SK-N-SH treated with all-trans-retinoic acid at 6 μM for 48 hours (cell line): ENCODE data around the gene UTF1.

ENCODE experiments used
- ATAC-seq: fragments of 200-7000 bp; cut with Tn5 transposase; 3 replicates; pipeline ENCODE4 v1.9.1; 2020; ENCODE audit warnings: mild to moderate bottlenecking, moderate library complexity
- ARNTL ChIP-seq: fragments of 450-650 bp; formaldehyde crosslinking; IDR thresholded peaks from 2 replicates; pipeline ENCODE4 v1.5.0; 2020; ENCODE audit warnings: low read depth, mild to moderate bottlenecking, moderate library complexity, borderline replicate concordance
- BACH2 ChIP-seq: fragments of 250-450 bp; sonication (Bioruptor Pico); IDR thresholded peaks from 2 replicates; pipeline ENCODE4 v1.9.0; 2021; ENCODE audit warnings: mild to moderate bottlenecking, borderline replicate concordance
- CSDC2 ChIP-seq: fragments of 250-450 bp; sonication (Bioruptor Pico); IDR thresholded peaks from 2 replicates; pipeline ENCODE4 v1.5.0; 2020; ENCODE audit warnings: mild to moderate bottlenecking, moderate library complexity
- ESRRG ChIP-seq: fragments of 250-450 bp; sonication (Bioruptor Pico); IDR thresholded peaks from 2 replicates; pipeline ENCODE4 v1.6.1; 2021; ENCODE audit warnings: mild to moderate bottlenecking
- GLIS3 ChIP-seq: fragments of 250-450 bp; sonication (Bioruptor Pico); IDR thresholded peaks from 2 replicates; pipeline ENCODE4 v1.5.0; 2020; ENCODE audit warnings: mild to moderate bottlenecking, moderate library complexity
- ISL1 ChIP-seq: fragments of 250-450 bp; sonication (Bioruptor Pico); IDR thresholded peaks from 2 replicates; pipeline ENCODE4 v2.1.2; 2022; ENCODE audit warnings: mild to moderate bottlenecking, moderate library complexity
- OSR1 ChIP-seq: fragments of 250-450 bp; sonication (Bioruptor Pico); IDR thresholded peaks from 2 replicates; pipeline ENCODE4 v1.8.0; 2022; ENCODE audit warnings: moderate library complexity, mild to moderate bottlenecking, inconsistent platforms
- PPARA ChIP-seq: fragments of 250-450 bp; sonication (Bioruptor Pico); IDR thresholded peaks from 2 replicates; pipeline ENCODE4 v1.5.0; 2020; ENCODE audit warnings: mild to moderate bottlenecking, borderline replicate concordance
- RARB ChIP-seq: fragments of 250-450 bp; sonication (Bioruptor Pico); IDR thresholded peaks from 2 replicates; pipeline ENCODE4 v1.8.0; 2021; ENCODE audit warnings: mild to moderate bottlenecking, moderate library complexity
- SNAI2 ChIP-seq: fragments of 250-450 bp; sonication (Bioruptor Pico); IDR thresholded peaks from 2 replicates; pipeline ENCODE4 v1.5.0; 2020; ENCODE audit warnings: mild to moderate bottlenecking, moderate library complexity
- TCF4 ChIP-seq: fragments of 250-450 bp; sonication (Bioruptor Pico); IDR thresholded peaks from 2 replicates; pipeline ENCODE4 v1.8.0; 2021; ENCODE audit warnings: mild to moderate bottlenecking, moderate library complexity, borderline replicate concordance
- TOX ChIP-seq: fragments of 250-450 bp; sonication (Bioruptor Pico); IDR thresholded peaks from 2 replicates; pipeline ENCODE4 v1.8.0; 2021; ENCODE audit warnings: mild to moderate bottlenecking, moderate library complexity, borderline replicate concordance
- ZC3H10 ChIP-seq: fragments of 250-450 bp; sonication (Bioruptor Pico); IDR thresholded peaks from 2 replicates; pipeline ENCODE4 v1.5.1; 2021; ENCODE audit warnings: mild to moderate bottlenecking, moderate library complexity
- ZFP3 ChIP-seq: fragments of 250-450 bp; sonication (Bioruptor Pico); IDR thresholded peaks from 2 replicates; pipeline ENCODE4 v1.5.0; 2020; ENCODE audit warnings: mild to moderate bottlenecking, moderate library complexity
- ZFP30 ChIP-seq: fragments of 450-650 bp; formaldehyde crosslinking; IDR thresholded peaks from 2 replicates; pipeline ENCODE4 v1.5.0; 2022; ENCODE audit warnings: mild to moderate bottlenecking, moderate library complexity
- ZNF565 ChIP-seq: fragments of 450-650 bp; formaldehyde crosslinking; conservative IDR thresholded peaks from 2 replicates; pipeline ENCODE4 v1.5.0; 2020; ENCODE audit warnings: low read depth, mild to moderate bottlenecking, moderate library complexity
- ZNF70 ChIP-seq: fragments of 450-650 bp; formaldehyde crosslinking; IDR thresholded peaks from 2 replicates; pipeline ENCODE4 v1.5.0; 2020; ENCODE audit warnings: mild to moderate bottlenecking, moderate library complexity
- ZNF8 ChIP-seq: fragments of 450-650 bp; formaldehyde crosslinking; IDR thresholded peaks from 2 replicates; pipeline ENCODE4 v1.5.0; 2020; ENCODE audit warnings: mild to moderate bottlenecking, moderate library complexity
- TF ChIP-seq, protein P1 (sequence below): fragments of 250-450 bp; sonication (Bioruptor Pico); IDR thresholded peaks from 2 replicates; pipeline ENCODE4 v1.8.0; 2021; ENCODE audit warnings: low read depth, mild to moderate bottlenecking, moderate library complexity, borderline replicate concordance
- TF ChIP-seq, protein P2 (sequence below): fragments of 250-450 bp; sonication (Bioruptor Pico); IDR thresholded peaks from 2 replicates; pipeline ENCODE4 v1.8.0; 2020; ENCODE audit warnings: mild to moderate bottlenecking, moderate library complexity, borderline replicate concordance

The UTF1 gene

GRCh38 chr10:133201151-133201947, 28.7 kb upstream of the UTF1 start:
- ATAC-seq = no peak

DNA sequence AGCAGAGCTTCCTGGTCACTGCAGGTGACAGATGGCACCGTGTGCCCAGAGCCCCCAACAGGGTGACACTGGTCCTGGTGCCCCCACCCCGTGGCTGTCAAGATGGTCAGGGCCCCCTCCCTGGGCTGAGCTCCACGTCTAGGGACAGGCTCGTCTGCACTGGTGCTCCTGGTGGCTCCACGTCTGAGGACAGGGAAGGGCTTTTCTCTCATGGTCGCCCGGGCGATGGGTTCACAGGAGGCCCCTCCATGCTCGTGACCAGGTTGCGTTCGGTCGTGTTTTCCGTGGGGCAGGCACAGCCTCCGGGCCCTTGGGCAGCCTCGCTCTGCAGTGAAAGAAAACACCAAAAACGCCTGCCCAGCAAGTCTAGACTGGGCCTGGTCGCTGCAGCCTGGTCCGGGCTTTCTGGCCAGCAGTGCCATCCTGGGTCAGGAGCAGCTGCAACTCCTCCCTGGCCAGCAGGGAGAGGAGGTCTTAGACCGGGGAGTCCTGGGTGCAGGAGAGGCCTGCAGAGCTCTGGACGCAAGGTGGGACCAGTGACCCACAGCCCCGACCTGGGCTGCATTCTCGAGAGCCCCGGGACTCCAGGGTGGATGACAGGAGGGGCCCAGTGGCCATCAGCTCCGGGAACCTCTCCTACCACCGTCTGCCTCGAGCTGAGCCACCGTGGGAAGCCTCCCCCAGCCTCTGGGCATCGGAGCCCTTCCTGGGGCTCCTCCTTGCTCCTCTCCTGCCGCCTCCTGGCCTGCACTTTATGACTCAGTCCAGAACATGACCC, 27.9 kb upstream of the UTF1 start:
- TF ChIP-seq ZFP3 = no peak
- TF ChIP-seq, protein P1, sequence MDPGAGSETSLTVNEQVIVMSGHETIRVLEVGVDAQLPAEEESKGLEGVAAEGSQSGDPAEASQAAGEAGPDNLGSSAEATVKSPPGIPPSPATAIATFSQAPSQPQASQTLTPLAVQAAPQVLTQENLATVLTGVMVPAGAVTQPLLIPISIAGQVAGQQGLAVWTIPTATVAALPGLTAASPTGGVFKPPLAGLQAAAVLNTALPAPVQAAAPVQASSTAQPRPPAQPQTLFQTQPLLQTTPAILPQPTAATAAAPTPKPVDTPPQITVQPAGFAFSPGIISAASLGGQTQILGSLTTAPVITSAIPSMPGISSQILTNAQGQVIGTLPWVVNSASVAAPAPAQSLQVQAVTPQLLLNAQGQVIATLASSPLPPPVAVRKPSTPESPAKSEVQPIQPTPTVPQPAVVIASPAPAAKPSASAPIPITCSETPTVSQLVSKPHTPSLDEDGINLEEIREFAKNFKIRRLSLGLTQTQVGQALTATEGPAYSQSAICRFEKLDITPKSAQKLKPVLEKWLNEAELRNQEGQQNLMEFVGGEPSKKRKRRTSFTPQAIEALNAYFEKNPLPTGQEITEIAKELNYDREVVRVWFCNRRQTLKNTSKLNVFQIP (CRISPR knock-in tag) = no peak
- no peak for TF ChIP-seq PPARA (CRISPR knock-in tag)
- TF ChIP-seq BACH2 (CRISPR knock-in tag) = no peak
- no peak for TF ChIP-seq ZNF565 (CRISPR knock-in tag)
- TF ChIP-seq ESRRG (CRISPR knock-in tag) = no peak
- TF ChIP-seq TOX (CRISPR knock-in tag) = no peak
- TF ChIP-seq ARNTL (CRISPR knock-in tag) = no peak
- TF ChIP-seq SNAI2 (CRISPR knock-in tag) = no peak
- TF ChIP-seq ISL1 = no peak
- no peak for TF ChIP-seq GLIS3 (CRISPR knock-in tag)
- no peak for TF ChIP-seq ZNF70 (CRISPR knock-in tag)
- no peak for TF ChIP-seq ZFP30
- TF ChIP-seq CSDC2 (CRISPR knock-in tag) = no peak
- TF ChIP-seq OSR1 (CRISPR knock-in tag) = no peak
- no peak for TF ChIP-seq RARB (CRISPR knock-in tag)
- TF ChIP-seq TCF4 (CRISPR knock-in tag) = no peak
- no peak for TF ChIP-seq ZC3H10
- TF ChIP-seq, protein P2, sequence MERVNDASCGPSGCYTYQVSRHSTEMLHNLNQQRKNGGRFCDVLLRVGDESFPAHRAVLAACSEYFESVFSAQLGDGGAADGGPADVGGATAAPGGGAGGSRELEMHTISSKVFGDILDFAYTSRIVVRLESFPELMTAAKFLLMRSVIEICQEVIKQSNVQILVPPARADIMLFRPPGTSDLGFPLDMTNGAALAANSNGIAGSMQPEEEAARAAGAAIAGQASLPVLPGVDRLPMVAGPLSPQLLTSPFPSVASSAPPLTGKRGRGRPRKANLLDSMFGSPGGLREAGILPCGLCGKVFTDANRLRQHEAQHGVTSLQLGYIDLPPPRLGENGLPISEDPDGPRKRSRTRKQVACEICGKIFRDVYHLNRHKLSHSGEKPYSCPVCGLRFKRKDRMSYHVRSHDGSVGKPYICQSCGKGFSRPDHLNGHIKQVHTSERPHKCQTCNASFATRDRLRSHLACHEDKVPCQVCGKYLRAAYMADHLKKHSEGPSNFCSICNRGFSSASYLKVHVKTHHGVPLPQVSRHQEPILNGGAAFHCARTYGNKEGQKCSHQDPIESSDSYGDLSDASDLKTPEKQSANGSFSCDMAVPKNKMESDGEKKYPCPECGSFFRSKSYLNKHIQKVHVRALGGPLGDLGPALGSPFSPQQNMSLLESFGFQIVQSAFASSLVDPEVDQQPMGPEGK (CRISPR knock-in tag) = no peak

More at GRCh38 chr10:133201151-133201947, 28.7 kb upstream of the UTF1 start:
- TF ChIP-seq ZNF70 (CRISPR knock-in tag) (no peak), ZNF8 (CRISPR knock-in tag) (no peak), ARNTL (CRISPR knock-in tag) (no peak), OSR1 (CRISPR knock-in tag) (no peak), CSDC2 (CRISPR knock-in tag) (no peak), ESRRG (CRISPR knock-in tag) (no peak), ZC3H10 (no peak), ZNF565 (CRISPR knock-in tag) (no peak), ISL1 (no peak), SNAI2 (CRISPR knock-in tag) (no peak), BACH2 (CRISPR knock-in tag) (no peak), TOX (CRISPR knock-in tag) (no peak), ZFP3 (no peak)
- TF ChIP-seq, protein P1 (CRISPR knock-in tag) = no peak
- TF ChIP-seq, protein P2 (CRISPR knock-in tag) = no peak

More for the DNA sequence above, 27.9 kb upstream of the UTF1 start:
- no peak for ATAC-seq
